GM10847 (cell line): ENCODE measurements around the gene SAFB2.

ENCODE experiments used
- POLR2A ChIP-seq: IDR thresholded peaks from 2 replicates; pipeline ENCODE4 v1.6.1; 2011; ENCODE audit not compliant: insufficient read length; ENCODE audit errors: extremely low read depth

SAFB2 gene

DNA sequence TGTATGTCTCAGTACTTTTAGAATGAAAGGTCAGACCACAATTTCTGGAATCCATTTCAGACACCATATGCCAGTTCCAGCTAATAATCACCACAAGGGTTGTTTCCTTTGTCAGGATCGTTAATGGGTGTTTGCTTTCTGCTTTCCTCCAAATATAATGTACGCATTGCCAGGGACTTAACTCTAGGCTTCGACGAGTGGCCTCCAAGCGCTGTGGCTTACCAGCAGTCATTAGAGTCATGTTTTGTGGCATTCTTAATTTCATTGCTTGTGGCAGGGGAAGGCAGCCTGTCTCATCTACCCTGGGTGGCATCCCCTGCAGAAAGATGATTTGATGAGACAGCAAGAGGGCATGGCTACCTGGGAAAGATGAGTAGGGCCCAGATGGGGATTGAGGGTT is 22.8 kb upstream of the SAFB2 start:
- TF ChIP-seq POLR2A: no peak

DNA sequence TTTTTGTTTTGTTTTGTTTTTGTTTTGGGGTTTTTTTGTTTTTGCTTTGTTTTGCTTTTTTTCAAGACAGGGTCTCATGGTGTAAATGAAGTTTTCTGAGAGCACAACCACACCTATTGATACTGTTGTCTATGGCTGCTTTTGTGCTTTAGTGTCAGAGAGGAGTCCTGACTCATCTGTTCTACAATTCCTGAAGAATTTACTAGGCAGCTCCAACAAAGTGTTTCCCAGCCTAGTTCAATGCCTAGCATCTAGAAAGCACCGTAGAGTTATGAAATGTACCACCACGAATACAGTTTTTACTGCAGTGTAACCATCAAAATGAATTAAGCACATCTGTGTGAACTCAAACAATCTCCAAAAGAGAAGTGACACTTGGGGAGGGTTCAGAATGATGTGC is 21.5 kb upstream of the SAFB2 start:
- no peak for TF ChIP-seq POLR2A

DNA sequence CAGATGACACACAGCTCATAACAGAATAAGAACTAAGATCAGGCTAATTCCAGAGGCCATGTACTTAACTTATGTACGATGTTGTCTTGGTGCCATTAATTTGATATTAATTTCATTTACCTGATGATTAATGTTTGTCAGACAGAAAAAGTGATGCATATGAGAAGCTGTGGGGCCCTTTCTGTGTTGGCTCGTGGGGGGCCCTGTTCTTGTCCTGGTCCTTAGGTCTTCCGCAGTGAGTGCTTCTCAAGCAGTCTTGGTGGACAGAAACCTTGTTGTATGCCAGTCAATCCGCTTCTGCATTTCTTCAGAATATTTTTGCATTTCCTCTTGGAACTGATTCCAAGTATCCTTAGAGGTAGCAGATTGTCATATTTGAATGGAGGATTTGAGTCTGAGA is 20.5 kb upstream of the SAFB2 start:
- TF ChIP-seq POLR2A: no peak

DNA sequence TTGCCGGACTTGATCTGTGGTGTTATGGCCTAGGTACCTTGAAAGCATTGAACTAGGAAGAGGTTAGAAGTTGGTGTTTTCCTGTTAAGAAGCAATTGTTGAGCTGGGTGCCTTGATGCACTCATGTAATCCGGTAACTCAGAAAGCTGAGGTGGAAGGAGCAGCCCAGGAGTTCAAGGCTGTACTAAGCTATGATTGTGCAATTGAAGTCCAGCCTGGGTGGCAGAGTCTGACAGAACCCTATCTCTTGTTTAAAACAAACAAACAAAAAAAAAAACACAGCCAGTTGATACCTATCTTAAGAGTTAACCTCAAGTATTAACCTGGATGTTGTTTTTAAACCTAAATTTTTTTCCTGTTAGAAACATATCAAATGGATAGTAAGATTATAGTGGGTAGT is 19.6 kb upstream of the SAFB2 start:
- no peak for TF ChIP-seq POLR2A

DNA sequence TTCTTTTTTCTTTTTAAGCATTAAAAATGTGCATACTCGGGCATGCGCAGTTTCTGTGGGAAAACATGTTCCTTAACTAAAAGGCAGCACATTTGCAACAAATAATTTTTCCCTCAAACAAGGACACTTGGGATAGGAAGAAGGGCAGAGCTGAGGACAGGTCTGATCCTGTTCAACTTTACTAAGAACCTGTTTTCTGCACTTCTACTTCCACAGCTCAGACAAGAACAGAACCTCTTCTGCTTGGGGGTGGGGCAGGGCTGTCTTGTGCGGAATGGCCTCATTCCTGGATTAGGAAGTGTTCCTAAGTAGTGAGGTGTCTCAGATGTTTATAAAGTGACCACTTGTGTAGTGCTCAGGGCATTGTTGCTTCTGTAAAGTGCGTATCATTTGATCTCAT is 18.6 kb upstream of the SAFB2 start:
- TF ChIP-seq POLR2A: no peak

GRCh38 chr19:5637971-5638370 is 15.4 kb upstream of the SAFB2 start:
- no peak for TF ChIP-seq POLR2A

DNA sequence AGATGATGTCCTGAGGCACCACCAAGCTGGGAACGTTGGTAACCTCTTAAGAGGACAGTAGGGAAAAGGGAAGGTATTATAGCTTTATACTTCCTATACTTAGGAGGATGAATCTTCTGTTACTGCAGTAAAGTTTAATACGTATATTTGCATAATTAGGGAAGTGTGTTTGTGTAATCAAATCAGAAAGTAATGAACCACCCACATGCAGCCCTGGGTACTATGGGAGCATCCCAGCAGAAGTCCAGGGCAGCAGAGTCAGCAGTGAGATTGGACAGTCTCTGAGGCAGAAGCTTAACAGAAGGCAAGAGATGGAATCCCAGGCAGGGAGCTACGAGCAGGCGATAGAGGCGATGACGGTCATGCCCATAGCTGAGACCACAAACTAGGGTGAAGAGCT is 12.9 kb upstream of the SAFB2 start:
- no peak for TF ChIP-seq POLR2A

- no peak for TF ChIP-seq POLR2A
These were observed 10.1 kb upstream of the SAFB2 start for GRCh38 chr19:5632657-5633056.

DNA sequence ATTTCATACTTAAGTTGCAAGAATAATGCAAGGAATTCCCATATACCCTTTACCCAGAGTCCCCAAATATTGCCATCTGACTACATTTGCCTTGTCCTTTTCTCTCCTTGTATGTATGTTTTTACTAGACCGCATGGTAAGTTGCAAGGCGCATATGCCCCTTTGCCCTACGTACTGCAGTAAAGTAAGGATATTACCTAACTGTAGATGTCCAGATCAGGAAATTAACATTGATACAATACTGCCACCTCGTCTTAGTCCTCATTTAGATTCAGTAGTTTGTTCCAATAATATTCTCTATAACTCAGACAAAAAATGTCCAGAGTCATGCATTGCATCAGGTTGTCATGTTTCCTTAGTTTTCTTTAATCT is 9.7 kb upstream of the SAFB2 start:
- no peak for TF ChIP-seq POLR2A

GRCh38 chr19:5631567-5632240 is 9.1 kb upstream of the SAFB2 start:
- TF ChIP-seq POLR2A: no peak

DNA sequence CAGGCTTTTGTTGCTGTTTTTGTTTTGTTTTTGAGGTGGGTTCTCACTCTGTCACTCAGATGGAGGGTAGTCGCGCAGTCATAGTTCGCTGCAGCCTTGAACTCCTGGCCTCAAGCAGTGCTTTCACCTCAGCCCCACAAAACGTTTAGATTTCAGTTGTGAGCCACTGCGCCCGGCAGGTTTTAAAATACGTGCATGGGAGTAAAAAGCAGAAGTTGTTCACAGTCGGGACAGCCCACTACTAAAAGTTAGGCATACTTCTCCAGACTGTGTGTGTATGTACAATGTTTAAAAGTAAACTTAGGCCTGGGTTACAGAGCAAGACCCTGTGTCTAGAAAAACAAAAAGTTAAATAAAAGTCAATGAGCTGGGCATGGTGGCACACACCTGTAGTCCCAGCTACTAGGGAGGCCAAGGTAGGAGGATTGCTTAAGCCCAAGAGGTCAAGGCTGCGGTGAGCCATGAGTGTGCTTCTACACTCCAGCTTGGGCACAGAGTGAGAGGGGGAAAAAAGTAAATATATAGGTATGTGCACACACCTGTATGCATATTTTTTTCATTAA is 6.4 kb upstream of the SAFB2 start:
- no peak for TF ChIP-seq POLR2A

DNA sequence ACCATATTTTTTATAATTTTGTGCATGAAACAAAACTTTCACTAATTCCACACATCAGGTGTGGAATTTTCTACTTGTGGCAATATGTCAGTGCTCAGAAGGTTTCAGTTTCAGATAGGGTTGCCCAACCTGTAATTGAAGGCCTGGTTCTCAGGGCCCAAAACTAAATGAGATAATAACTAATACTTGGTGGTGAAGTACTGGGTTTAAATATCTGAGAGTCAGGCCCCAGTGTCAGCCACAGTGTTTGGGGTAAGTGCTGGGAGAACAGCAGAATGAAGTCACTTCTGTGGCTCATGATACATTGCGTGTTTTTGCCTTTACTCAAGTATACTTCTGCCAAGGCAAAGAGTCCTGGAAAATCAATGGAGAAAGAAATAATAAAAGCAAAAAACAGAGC is 5.9 kb upstream of the SAFB2 start:
- TF ChIP-seq POLR2A: no peak

GRCh38 chr19:5627395-5627904 is 4.9 kb upstream of the SAFB2 start:
- TF ChIP-seq POLR2A: no peak

DNA sequence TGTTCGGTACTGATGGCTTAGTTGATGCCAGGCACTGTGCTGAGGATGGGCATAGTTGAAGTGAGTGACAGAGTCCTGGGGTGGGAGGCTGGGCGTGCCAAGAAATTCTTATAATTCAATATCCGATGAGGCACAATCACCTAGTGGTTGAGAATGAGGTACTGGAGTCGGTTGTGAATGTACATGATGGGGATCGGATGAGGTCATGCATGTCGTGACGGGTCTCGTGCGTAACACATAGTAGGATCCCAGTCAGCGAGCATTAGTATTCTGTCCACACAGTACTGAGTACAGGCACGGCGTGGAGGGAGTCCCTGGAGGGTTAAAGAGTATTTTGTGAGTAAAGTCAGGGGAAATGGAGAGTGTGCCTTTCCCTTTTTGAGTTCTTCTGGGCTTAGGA is 3.1 kb upstream of the SAFB2 start:
- TF ChIP-seq POLR2A: no peak

DNA sequence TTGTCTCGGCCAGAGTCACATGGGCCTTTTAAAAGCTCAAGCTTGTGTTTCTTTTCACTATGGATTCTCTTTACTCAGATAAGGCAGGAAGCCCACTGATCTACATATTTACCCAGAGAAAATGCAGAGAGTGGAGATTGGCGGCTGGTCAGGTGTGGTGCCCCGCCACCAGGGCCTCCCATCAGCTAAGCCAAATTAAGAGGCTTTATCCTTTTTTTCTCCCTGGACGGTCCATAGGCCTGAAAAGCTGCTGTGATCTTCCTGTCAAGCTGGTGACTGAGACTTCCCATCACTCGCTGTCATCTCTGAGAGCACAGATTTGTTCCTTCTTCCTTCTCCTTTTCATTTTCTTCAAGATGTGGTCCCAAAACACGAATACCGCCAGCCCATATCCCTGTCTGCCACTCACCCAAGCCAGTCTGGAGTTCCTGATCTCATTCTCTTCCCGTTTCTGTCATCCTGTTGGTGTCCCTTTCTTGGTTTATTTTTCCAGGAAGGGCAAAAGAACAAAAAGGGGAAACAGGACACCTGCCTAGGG is 2.2 kb upstream of the SAFB2 start:
- no peak for TF ChIP-seq POLR2A

- no peak for TF ChIP-seq POLR2A
These were observed 1.6 kb upstream of the SAFB2 start for GRCh38 chr19:5624018-5624663.
